ENCODE results near the gene JAZF1. TPM values are rescaled to one million over a fixed set of nuclear protein-coding genes. Genes with fewer than 3 reads are reported as not detected.

Gene JAZF1
- total RNA-seq, 1 experiment from 2014 or later: 1.5 TPM

GRCh38 chr7:28065308-28065707 lies 115.3 kb downstream of the JAZF1 start:
- DNase-seq (ENCODE audit: low spot score): no peak
- no TSS peak for BruUV-seq (replicated peaks)
- no peaks in the 10 kb centered on the region for H3K4me1 ChIP-seq (ENCODE audit: insufficient read depth, low read length, poor library complexity, severe bottlenecking)
- H3K27ac ChIP-seq (ENCODE audit: low read depth, low read length, poor library complexity, severe bottlenecking): no peak overlapping the region
- H3K36me3 ChIP-seq (ENCODE audit: insufficient read depth, low read length, poor library complexity, severe bottlenecking): no peaks in the 10 kb centered on the region
- no peaks in the 10 kb centered on the region for H3K9me3 ChIP-seq (ENCODE audit: low read depth, low read length, poor library complexity, severe bottlenecking)
- CTCF ChIA-PET: no interaction called here
- H3K4me3 ChIP-seq (ENCODE audit: low read depth, low read length, poor library complexity, severe bottlenecking): no peak overlapping the region
- H3K27me3 ChIP-seq (replicated peaks; ENCODE audit: insufficient read depth, low read depth, low read length, poor library complexity): peaks cover 36% of the 10 kb centered on the region
- intact Hi-C loops (cut with micrococcal nuclease; ENCODE audit: unreplicated experiment): no loop called here
- POLR2A ChIA-PET (ENCODE audit: low non-redundant PET): no interaction called here
- TF ChIP-seq EZH2 (IDR thresholded peaks at IDR 0.05; ENCODE audit: borderline replicate concordance, low read depth, low read length, poor library complexity, severe bottlenecking) (no peak), CTCF (conservative IDR thresholded peaks at IDR 0.05; ENCODE audit: low read depth, low read length) (no peak)

- H3K27me3 ChIP-seq (replicated peaks; ENCODE audit: insufficient read depth, low read depth, low read length, poor library complexity): peaks cover 37% of the 10 kb centered on the region
- TF ChIP-seq CTCF (conservative IDR thresholded peaks at IDR 0.05; ENCODE audit: low read depth, low read length) (no peak), EZH2 (IDR thresholded peaks at IDR 0.05; ENCODE audit: borderline replicate concordance, low read depth, low read length, poor library complexity, severe bottlenecking) (no peak)
- BruUV-seq (replicated peaks): no TSS peak
- CTCF ChIA-PET: no interaction called here
- no peaks in the 10 kb centered on the region for H3K4me1 ChIP-seq (ENCODE audit: insufficient read depth, low read length, poor library complexity, severe bottlenecking)
- DNase-seq (ENCODE audit: low spot score): no peak
- H3K9me3 ChIP-seq (ENCODE audit: low read depth, low read length, poor library complexity, severe bottlenecking): no peaks in the 10 kb centered on the region
- H3K4me3 ChIP-seq (ENCODE audit: low read depth, low read length, poor library complexity, severe bottlenecking): no peak overlapping the region
- no peaks in the 10 kb centered on the region for H3K36me3 ChIP-seq (ENCODE audit: insufficient read depth, low read length, poor library complexity, severe bottlenecking)
- no peak overlapping the region for H3K27ac ChIP-seq (ENCODE audit: low read depth, low read length, poor library complexity, severe bottlenecking)
- POLR2A ChIA-PET (ENCODE audit: low non-redundant PET): no interaction called here
- intact Hi-C loops (cut with micrococcal nuclease; ENCODE audit: unreplicated experiment): no loop called here
Observed at GRCh38 chr7:28064437-28064836, 116.2 kb downstream of the JAZF1 start.

DNA sequence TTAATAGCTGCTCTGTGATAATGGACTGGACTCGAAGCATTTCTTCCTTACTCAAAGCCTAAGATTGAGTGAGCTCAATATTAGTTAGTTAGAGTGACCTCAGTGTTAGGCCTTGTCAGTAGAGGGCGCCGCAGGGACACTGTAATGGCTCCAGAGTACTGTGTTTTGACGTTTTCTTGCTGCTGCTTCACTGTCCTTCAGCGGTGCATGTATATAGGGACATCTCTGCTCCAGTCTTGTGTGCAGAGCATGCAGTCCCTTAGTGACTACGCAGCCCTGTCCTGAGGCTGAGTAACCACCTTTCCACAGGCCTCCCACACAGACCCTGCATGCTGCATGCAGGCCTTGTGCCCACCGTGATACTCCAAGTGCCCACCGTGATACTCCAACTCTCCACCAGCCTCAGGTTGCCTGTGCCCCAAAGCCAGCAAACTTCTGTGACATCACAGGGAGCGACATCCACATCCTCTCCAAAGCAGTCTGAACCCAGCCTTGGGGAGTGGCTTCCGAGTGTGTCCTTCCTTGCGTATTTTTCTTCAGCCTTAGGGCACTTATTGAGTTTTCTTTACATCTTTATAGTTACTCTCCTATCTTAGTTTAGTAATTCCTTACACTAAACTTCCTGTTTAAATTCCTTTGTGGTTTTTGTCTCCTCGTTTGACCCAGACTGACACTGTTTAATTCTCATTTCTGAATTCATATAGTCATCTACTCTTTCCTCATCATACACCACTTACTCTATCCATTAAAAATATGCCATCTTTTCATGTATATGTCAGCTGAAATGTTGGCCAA lies 118.2 kb downstream of the JAZF1 start:
- TF ChIP-seq CTCF (conservative IDR thresholded peaks at IDR 0.05; ENCODE audit: low read depth, low read length) (peak; percentile 84), EZH2 (IDR thresholded peaks at IDR 0.05; ENCODE audit: borderline replicate concordance, low read depth, low read length, poor library complexity, severe bottlenecking) (no peak)
- no peaks in the 10 kb centered on the region for H3K36me3 ChIP-seq (ENCODE audit: insufficient read depth, low read length, poor library complexity, severe bottlenecking)
- intact Hi-C loops (cut with micrococcal nuclease; ENCODE audit: unreplicated experiment): no loop called here
- H3K9me3 ChIP-seq (ENCODE audit: low read depth, low read length, poor library complexity, severe bottlenecking): no peaks in the 10 kb centered on the region
- DNase-seq (ENCODE audit: low spot score): peak; percentile 63
- CTCF ChIA-PET: interaction anchor here (0.6 to 1.9 kb wide), 9 partner anchors 9 to 866 kb away, joined by 3 to 14 read pairs (median 5); no protein-coding TSS in a partner anchor
- H3K27ac ChIP-seq (ENCODE audit: low read depth, low read length, poor library complexity, severe bottlenecking): no peak overlapping the region
- H3K27me3 ChIP-seq (replicated peaks; ENCODE audit: insufficient read depth, low read depth, low read length, poor library complexity): peaks cover 50% of the 10 kb centered on the region
- BruUV-seq (replicated peaks): no TSS peak
- no peak overlapping the region for H3K4me3 ChIP-seq (ENCODE audit: low read depth, low read length, poor library complexity, severe bottlenecking)
- H3K4me1 ChIP-seq (ENCODE audit: insufficient read depth, low read length, poor library complexity, severe bottlenecking): no peaks in the 10 kb centered on the region
- POLR2A ChIA-PET (ENCODE audit: low non-redundant PET): interaction anchor here (0.6 kb wide), 1 partner anchor 34 kb away, joined by 4 read pairs; no protein-coding TSS in a partner anchor
